IMR-90 (cell line): Measurements from ENCODE around the gene QKI. TPM values are rescaled to one million over a fixed set of nuclear protein-coding genes. Genes with fewer than 3 reads are reported as not detected.
"Not testable (repeated sequence)": the region's sequence is repeated elsewhere in the genome, so short reads cannot be mapped to it uniquely, and the experiment has no call there.

Experiments
- ATAC-seq: fragments of 200-7000 bp; cut with Tn5 transposase; 2 replicates; pipeline ENCODE4 v1.9.1; 2020; ENCODE audit warnings: low read depth, mild to moderate bottlenecking, moderate library complexity
- BruUV-seq: library from RNA; stranded (reverse); fragments of 400-500 nt; replicated peaks from 2 replicates; lab custom pipeline; 2021; lab: Mats Ljungman, UMichigan
- CTCF ChIA-PET: fragments of 300-600 bp; formaldehyde crosslinking; extraction: SDS; loops from one replicate; lab custom pipeline; 2021; ENCODE audit warnings: antibody characterized with exemption; lab: Yijun Ruan, JAX
- POLR2A ChIA-PET: fragments of 300-600 bp; sonication (Branson Sonifier 250); formaldehyde crosslinking; loops from one replicate; lab custom pipeline; 2022; ENCODE audit warnings: antibody characterized with exemption; ENCODE audit not compliant: unreplicated experiment; lab: Charles Lee
- DNase-seq: peaks from one replicate; pipeline ENCODE4 v3.0.0; 2013
- H2AFZ ChIP-seq: replicated peaks from 2 replicates; pipeline ENCODE3; 2013; ENCODE audit warnings: low read length, mild to moderate bottlenecking; ENCODE audit not compliant: poor library complexity
- H2AK5ac ChIP-seq: 2 replicates; pipeline ENCODE4 v1.6.1; 2013; ENCODE audit warnings: low read depth, low read length, inconsistent platforms
- H2AK9ac ChIP-seq: replicated peaks from 2 replicates; pipeline ENCODE3; 2013; ENCODE audit warnings: mild to moderate bottlenecking, low read depth, low read length, moderate library complexity; ENCODE audit not compliant: poor library complexity
- H2BK120ac ChIP-seq: 2 replicates; pipeline ENCODE4 v1.6.1; 2013; ENCODE audit warnings: low read depth, low read length, inconsistent platforms
- H2BK15ac ChIP-seq: 3 replicates; pipeline ENCODE4 v1.6.1; 2013; ENCODE audit warnings: low read depth, low read length, inconsistent platforms
- H2BK20ac ChIP-seq: 2 replicates; pipeline ENCODE4 v1.6.1; 2013; ENCODE audit warnings: low read depth, mild to moderate bottlenecking, inconsistent platforms, low read length, moderate library complexity
- H2BK5ac ChIP-seq: 2 replicates; pipeline ENCODE4 v1.6.1; 2013; ENCODE audit warnings: mild to moderate bottlenecking, low read depth, low read length, inconsistent platforms; ENCODE audit not compliant: poor library complexity, severe bottlenecking
- H3K14ac ChIP-seq: replicated peaks from 2 replicates; pipeline ENCODE4 v1.6.1; 2013; ENCODE audit warnings: low read depth, low read length, inconsistent platforms
- H3K18ac ChIP-seq: 2 replicates; pipeline ENCODE4 v1.6.1; 2013; ENCODE audit warnings: low read depth, low read length, control low read depth
- H3K23ac ChIP-seq: 2 replicates; pipeline ENCODE4 v1.6.1; 2013; ENCODE audit warnings: low read depth, low read length, inconsistent platforms
- H3K27ac ChIP-seq: 2 replicates; pipeline ENCODE4 v1.5.1; 2013; ENCODE audit warnings: mild to moderate bottlenecking, control low read depth, low read length; ENCODE audit not compliant: insufficient read depth
- H3K27me3 ChIP-seq: 2 replicates; pipeline ENCODE4 v1.6.1; 2013; ENCODE audit warnings: low read length; ENCODE audit not compliant: control insufficient read depth, insufficient read depth
- H3K36me3 ChIP-seq: 2 replicates; pipeline ENCODE4 v1.6.1; 2013; ENCODE audit warnings: low read length, mixed read lengths; ENCODE audit not compliant: control insufficient read depth, insufficient read depth
- H3K4ac ChIP-seq: 2 replicates; pipeline ENCODE4 v1.6.1; 2013; ENCODE audit warnings: low read depth, low read length, inconsistent platforms
- H3K4me1 ChIP-seq: 2 replicates; pipeline ENCODE4 v1.6.1; 2013; ENCODE audit warnings: low read length, mixed read lengths; ENCODE audit not compliant: control insufficient read depth, insufficient read depth
- H3K4me2 ChIP-seq: 2 replicates; pipeline ENCODE4 v1.6.1; 2013; ENCODE audit warnings: low read depth, mild to moderate bottlenecking, control low read depth, low read length, moderate library complexity
- H3K4me3 ChIP-seq: 2 replicates; pipeline ENCODE4 v1.5.1; 2013; ENCODE audit warnings: low read depth, mild to moderate bottlenecking, control low read depth, low read length, moderate library complexity; ENCODE audit not compliant: insufficient read depth
- H3K56ac ChIP-seq: 2 replicates; pipeline ENCODE4 v1.6.1; 2013; ENCODE audit warnings: low read length, inconsistent platforms; ENCODE audit not compliant: insufficient read depth; ENCODE audit errors: extremely low read depth
- H3K79me1 ChIP-seq, 2 experiments: 2 replicates each; pipeline ENCODE4 v1.6.1; 2013; ENCODE audit warnings: low read length in 2 of 2, inconsistent platforms in 1 of 2, low read depth in 1 of 2
- H3K9ac ChIP-seq: 2 replicates; pipeline ENCODE4 v1.6.1; 2013; ENCODE audit warnings: low read depth, low read length, control low read depth
- H3K9me1 ChIP-seq: 2 replicates; pipeline ENCODE4 v1.6.1; 2013; ENCODE audit warnings: low read length, inconsistent platforms; ENCODE audit not compliant: insufficient read depth
- H3K9me3 ChIP-seq: 2 replicates; pipeline ENCODE4 v1.6.1; 2013; ENCODE audit warnings: low read length; ENCODE audit not compliant: control insufficient read depth, insufficient read depth
- H4K20me1 ChIP-seq: 2 replicates; pipeline ENCODE4 v1.6.1; 2013; ENCODE audit warnings: low read length, inconsistent platforms; ENCODE audit not compliant: insufficient read depth
- H4K5ac ChIP-seq: 2 replicates; pipeline ENCODE4 v1.6.1; 2013; ENCODE audit warnings: mild to moderate bottlenecking, low read depth, low read length, control low read depth
- H4K8ac ChIP-seq, 2 experiments: 2 replicates each; pipeline ENCODE4 v1.6.1; 2013; ENCODE audit warnings: low read depth in 2 of 2, low read length in 2 of 2, control low read depth in 1 of 2, inconsistent platforms in 1 of 2
- H4K91ac ChIP-seq: 2 replicates; pipeline ENCODE4 v1.6.1; 2013; ENCODE audit warnings: low read depth, low read length, inconsistent platforms; ENCODE audit not compliant: insufficient read depth
- ELK1 ChIP-seq: fragments of 150-350 bp; IDR thresholded peaks from 2 replicates; pipeline ENCODE4 v1.6.1; 2016; ENCODE audit warnings: low read depth, mild to moderate bottlenecking, low read length, moderate library complexity, borderline replicate concordance
- FOS ChIP-seq: fragments of 150-350 bp; IDR thresholded peaks from 2 replicates; pipeline ENCODE4 v1.6.1; 2016; ENCODE audit warnings: low read depth, low read length
- MAFK ChIP-seq: IDR thresholded peaks from 2 replicates; pipeline ENCODE4 v1.6.1; 2012; ENCODE audit warnings: low read depth, low read length, improper control_type of control experiment
- NFE2L2 ChIP-seq: fragments of 150-350 bp; IDR thresholded peaks from 2 replicates; pipeline ENCODE4 v1.6.1; 2016; ENCODE audit warnings: low read depth, mild to moderate bottlenecking, low read length
- RCOR1 ChIP-seq: IDR thresholded peaks from 2 replicates; pipeline ENCODE4 v1.6.1; 2012; ENCODE audit warnings: mild to moderate bottlenecking, low read length, improper control_type of control experiment; ENCODE audit not compliant: insufficient replicate concordance
- RFX5 ChIP-seq: IDR thresholded peaks from 2 replicates; pipeline ENCODE4 v1.8.0; 2012; ENCODE audit warnings: low read depth, mild to moderate bottlenecking, low read length, moderate library complexity
- USF2 ChIP-seq: fragments of 150-350 bp; IDR thresholded peaks from 2 replicates; pipeline ENCODE4 v1.6.1; 2017; ENCODE audit warnings: mild to moderate bottlenecking, antibody characterized with exemption, low read length, low read depth
- whole genome bisulfite sequencing, 2 experiments: methylation state at CpG; one replicate each; pipeline versions ENCODE4 v1.1.5 to v1.1.7; 2013; ENCODE audit warnings: missing lambda C conversion rate in 2 of 2; ENCODE audit not compliant: insufficient read length in 1 of 2; ENCODE audit errors: extremely low coverage in 2 of 2; 5-methylcytosine and 5-hydroxymethylcytosine counted together
- dilution Hi-C: fragments of 300-500 bp; cut with HindIII; formaldehyde crosslinking; loops from one replicate; pipeline ENCODE4 v1.14.3; 2018; ENCODE audit warnings: low sequenced_read_pairs; ENCODE audit not compliant: unreplicated experiment
- in situ Hi-C: fragments of 300-500 bp; cut with MboI; formaldehyde crosslinking; loops from 3 replicates; pipeline ENCODE4 v1.14.3; 2019; ENCODE audit warnings: low sequenced_read_pairs, inconsistent platforms, mixed read lengths
- intact Hi-C: fragments of 100-400 bp; cut with micrococcal nuclease; formaldehyde crosslinking; loops from 2 replicates; pipeline ENCODE4 v1.10.0; 2022
- polyA plus RNA-seq, 3 experiments: library from polyadenylated mRNA; depleted of rRNA; stranded (reverse); fragments of >200 nt; gene quantifications; 2 replicates each; pipeline ENCODE4 v1.2.3, GENCODE V29; 2012; ENCODE audit warnings: low replicate concordance in 1 of 3
- total RNA-seq: library from RNA; depleted of rRNA; stranded (reverse); fragments of >200 nt; gene quantifications from 2 replicates; pipeline ENCODE4 v1.2.3, GENCODE V29; 2012

Gene QKI
- total and polyA plus RNA-seq, 2 of the 4 experiments (the other 2 are of a cell fraction) = 112 to 232 TPM

- Histone ChIP-seq H3K4me1 (no peaks in the 10 kb centered on the region), H3K9me3 (0 out of 2 replicates have a peak, but pooled peaks cover 3% of the 10 kb centered on the region), H3K23ac (no peak overlapping the region), H2BK120ac (no peak overlapping the region), H3K9me1 (no peaks in the 10 kb centered on the region), H2AK9ac (no peak overlapping the region), H3K4me2 (no peak overlapping the region), H3K36me3 (no peaks in the 10 kb centered on the region), H3K27ac (no peak overlapping the region), H3K4ac (no peak overlapping the region), H2BK20ac (no peak overlapping the region), H4K91ac (no peak overlapping the region), H2AK5ac (no peak overlapping the region), H2BK15ac (no peak overlapping the region), H2BK5ac (no peak overlapping the region), H3K27me3 (no peaks in the 10 kb centered on the region), H3K4me3 (no peak overlapping the region), H4K8ac (no peak overlapping the region), H4K20me1 (no peaks in the 10 kb centered on the region), H3K79me1 (no peaks in the 10 kb centered on the region), H3K14ac (no peak overlapping the region), H2AFZ (no peak overlapping the region), H3K56ac (no peak overlapping the region), H3K9ac (no peak overlapping the region), H4K5ac (no peak overlapping the region), H3K18ac (no peak overlapping the region)
- BruUV-seq = no TSS peak
- intact Hi-C loops = no loop called here
- ATAC-seq = no peak
- TF ChIP-seq RCOR1 = no peak
- TF ChIP-seq ELK1 = no peak
- no peak for TF ChIP-seq MAFK
- TF ChIP-seq USF2 = no peak
- no peak for TF ChIP-seq FOS
- TF ChIP-seq NFE2L2 = no peak
- TF ChIP-seq RFX5 = no peak
- CTCF ChIA-PET = no interaction called here
- in situ Hi-C loops = no loop called here
- DNase-seq = no peak
- dilution Hi-C loops = no loop called here
- WGBS, 2 experiments = no CpG with 5 or more reads among the region's 8 CpGs
- POLR2A ChIA-PET = no interaction called here
Observed at GRCh38 chr6:163381118-163381756, 33.3 kb upstream of the QKI start.

- H3K4me3 ChIP-seq, H2AK9ac ChIP-seq, H3K23ac ChIP-seq, H3K18ac ChIP-seq, H2BK15ac ChIP-seq, H3K9me3 ChIP-seq, H3K4me1 ChIP-seq, intact Hi-C loops, H3K79me1 ChIP-seq, H2BK120ac ChIP-seq, H3K4me2 ChIP-seq, H3K36me3 ChIP-seq, H4K8ac ChIP-seq, POLR2A ChIA-PET, H3K14ac ChIP-seq, H2AFZ ChIP-seq, H4K20me1 ChIP-seq, CTCF ChIA-PET, BruUV-seq, H4K91ac ChIP-seq, in situ Hi-C loops, H2AK5ac ChIP-seq, dilution Hi-C loops, H3K4ac ChIP-seq, DNase-seq, H3K56ac ChIP-seq, H2BK20ac ChIP-seq, H2BK5ac ChIP-seq, H3K27ac ChIP-seq, H3K27me3 ChIP-seq, H3K9me1 ChIP-seq, H4K5ac ChIP-seq, ATAC-seq, H3K9ac ChIP-seq: not testable (repeated sequence)
- WGBS, 2 experiments = no CpG with 5 or more reads among the region's 3 CpGs
Observed at GRCh38 chr6:163383396-163383795, 31.1 kb upstream of the QKI start.
